ENCODE measurements around the gene EEF1A2.

The EEF1A2 gene

GRCh38 chr20:63452341-63452740, 46.5 kb downstream of the EEF1A2 start:
- DNase-seq (ENCODE audit: low spot score) = no peak

- no peak for DNase-seq (ENCODE audit: low spot score)
Measured at GRCh38 chr20:63451821-63452220, 47.1 kb downstream of the EEF1A2 start.

- no peak for DNase-seq (ENCODE audit: low spot score)
Measured at GRCh38 chr20:63449796-63450730, 48.8 kb downstream of the EEF1A2 start.

DNA sequence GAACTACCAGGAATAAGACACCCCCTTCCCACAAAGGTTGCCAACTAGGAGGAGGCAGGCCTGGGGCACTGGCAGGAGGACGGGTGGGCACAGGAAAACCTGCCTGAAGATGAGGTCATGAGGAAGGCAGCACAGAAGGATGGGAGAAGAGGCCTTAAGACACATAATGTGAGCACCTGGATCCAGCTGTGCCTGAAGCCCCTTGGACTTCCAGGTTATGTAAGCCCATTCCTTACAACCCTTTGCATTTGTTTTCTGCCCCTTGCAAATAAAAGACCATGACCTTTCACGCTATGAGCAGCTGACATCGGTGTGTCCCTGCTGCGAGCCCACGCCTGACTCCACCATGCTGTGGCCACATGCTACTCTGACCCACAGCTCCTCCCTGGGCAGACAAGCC, 49.9 kb downstream of the EEF1A2 start:
- no peak for DNase-seq (ENCODE audit: low spot score)

GRCh38 chr20:63448031-63448430, 50.9 kb downstream of the EEF1A2 start:
- no peak for DNase-seq (ENCODE audit: low spot score)

DNA sequence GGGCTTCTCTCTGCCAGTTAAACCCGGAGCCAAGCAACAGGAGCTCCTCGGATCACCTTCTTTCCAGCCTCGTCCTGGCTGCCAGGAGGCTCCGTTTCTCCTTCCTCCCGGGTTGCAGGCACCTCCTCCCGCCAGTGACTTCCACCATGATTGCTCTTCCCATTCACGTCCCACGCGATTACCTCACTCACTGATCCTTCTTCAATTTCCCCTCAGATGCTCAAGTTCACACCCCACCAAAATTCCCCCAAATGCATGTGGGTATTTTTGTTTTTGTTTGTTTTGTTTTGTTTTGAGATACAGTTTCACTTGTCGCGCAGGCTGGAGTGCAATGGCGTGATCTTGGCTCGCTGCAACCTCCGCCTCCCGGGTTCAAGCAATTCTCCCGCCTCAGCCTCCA, 51.6 kb downstream of the EEF1A2 start:
- DNase-seq (ENCODE audit: low spot score) = no peak

DNA sequence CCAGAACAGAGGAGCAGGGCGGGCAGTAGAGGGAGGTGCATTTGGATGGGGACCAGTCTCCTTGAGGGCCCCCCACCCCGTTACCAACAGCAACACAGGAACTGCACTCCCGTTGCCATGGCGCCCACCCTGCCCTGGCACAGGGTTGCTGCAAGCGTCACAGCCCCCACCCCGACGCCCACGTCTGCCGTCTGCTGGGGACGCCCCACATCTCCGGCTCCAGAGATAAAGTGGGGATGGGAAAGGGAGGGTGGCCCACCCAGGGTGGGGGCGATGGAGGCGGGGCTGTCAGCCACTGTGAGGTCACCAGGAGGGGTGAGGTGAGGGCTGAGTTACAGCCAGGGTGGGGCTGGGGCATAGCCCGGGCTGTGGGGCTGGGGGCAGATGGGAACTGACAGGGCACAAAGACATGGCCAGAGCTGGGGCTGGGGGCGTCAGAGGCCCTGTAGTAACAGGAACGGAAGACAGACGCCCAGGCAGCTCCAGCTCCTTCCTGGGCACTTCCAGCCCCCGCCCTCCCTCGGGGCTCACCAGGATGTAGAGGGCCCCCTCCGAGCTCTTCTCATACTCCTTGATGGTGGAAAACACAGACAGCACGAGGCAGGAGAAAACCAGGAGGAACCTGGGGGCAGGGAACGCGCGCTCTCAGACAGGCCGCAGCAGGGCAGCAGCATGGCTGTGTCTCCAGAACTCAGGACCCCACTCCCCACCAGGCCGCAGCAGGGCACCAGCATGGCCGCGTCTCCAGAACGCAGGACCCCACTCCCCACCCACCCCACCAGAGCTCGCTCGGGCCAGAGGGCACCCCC, 52.5 kb downstream of the EEF1A2 start:
- peak; percentile 83 for DNase-seq (ENCODE audit: low spot score)

DNA sequence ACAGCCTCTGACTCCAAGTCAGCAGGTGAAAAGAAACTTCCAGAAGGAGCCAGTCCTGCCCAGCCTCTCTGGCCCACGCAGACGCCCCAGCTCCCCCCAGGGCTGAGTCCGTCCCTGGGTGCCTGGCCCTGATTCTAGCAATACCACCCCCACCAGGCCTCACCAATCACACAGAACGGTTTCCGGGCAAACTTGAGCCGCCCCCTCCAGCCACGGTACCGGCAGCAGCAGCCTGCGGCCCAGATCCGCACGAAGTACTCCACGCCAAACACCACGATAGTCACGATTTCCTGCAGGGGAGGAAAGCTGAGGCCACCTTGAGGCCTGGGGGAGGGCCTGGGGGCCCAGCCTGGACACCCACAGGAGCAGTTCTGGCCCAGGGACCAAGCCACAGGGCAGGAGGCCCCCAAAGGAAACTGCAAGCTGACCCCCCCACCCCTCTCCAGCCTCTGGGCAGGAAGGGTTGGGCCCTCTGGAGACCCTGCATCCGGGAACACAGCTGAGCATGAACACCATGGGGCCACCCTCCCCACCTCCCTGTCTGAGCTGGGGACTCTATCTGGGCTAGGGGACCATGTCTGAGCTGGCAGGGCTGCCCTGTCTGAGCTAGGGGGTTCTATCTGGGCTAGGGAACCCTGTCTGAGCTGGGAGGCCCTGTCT, 53.7 kb downstream of the EEF1A2 start:
- no peak for DNase-seq (ENCODE audit: low spot score)

DNA sequence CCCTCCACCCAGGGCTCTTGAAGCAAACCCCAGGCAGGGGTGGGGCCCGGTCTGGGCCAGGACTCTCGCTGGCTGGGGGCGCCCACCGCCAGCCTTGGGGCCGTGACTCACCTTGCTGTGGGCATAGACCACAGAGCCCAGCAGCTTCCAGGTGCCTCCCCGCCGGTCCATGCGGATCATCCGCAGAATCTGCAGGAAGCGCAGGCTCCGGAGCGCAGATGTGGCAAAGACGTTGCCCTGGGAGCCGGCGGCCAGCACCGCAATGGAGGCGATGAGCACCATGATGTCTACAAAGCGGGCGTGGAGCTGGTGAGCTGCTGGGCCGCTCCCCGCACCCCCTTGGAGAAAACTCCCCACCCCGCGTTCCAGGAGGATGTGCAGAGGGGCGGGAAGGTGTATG, 54.3 kb downstream of the EEF1A2 start:
- no peak for DNase-seq (ENCODE audit: low spot score)

GRCh38 chr20:63443606-63444395, 55.1 kb downstream of the EEF1A2 start:
- no peak for DNase-seq (ENCODE audit: low spot score)

- DNase-seq (ENCODE audit: low spot score) = peak; percentile 60
Measured at GRCh38 chr20:63442100-63442493, 56.8 kb downstream of the EEF1A2 start.

GRCh38 chr20:63441136-63442099, 57.5 kb downstream of the EEF1A2 start:
- DNase-seq (ENCODE audit: low spot score) = no peak

DNA sequence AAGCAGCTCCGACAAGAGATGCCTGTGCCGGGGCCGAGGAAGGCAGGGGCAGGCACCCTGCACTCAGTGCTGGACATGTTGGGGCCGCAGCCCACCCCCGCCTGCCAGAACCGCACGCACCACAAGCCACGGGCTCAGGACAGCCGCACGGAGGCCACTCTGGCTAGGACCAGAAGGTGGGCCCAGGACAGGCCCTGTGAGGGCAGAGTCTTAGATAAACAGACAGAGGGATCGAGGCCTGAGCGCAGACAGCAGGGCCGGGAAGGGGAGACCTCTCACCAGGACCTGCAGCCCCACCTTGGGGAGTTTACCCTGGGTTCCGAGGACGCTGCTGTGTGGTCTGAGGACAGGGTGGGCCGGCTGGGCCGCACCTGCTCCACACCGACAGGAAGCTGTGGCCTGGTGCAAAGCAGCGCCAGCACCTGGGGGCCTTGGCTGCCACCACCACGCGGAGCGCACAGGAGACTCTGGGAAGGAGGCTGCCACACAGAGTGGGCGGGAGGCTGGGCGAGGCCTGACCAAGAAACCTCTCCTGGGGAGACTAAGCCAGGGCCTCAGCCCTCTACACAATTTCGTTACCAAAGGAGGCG, 58.4 kb downstream of the EEF1A2 start:
- no peak for DNase-seq (ENCODE audit: low spot score)

GRCh38 chr20:63439866-63440265, 59.0 kb downstream of the EEF1A2 start:
- no peak for DNase-seq (ENCODE audit: low spot score)

- DNase-seq (ENCODE audit: low spot score) = no peak
Measured at GRCh38 chr20:63438121-63438520, 60.8 kb downstream of the EEF1A2 start.

All from Ammon's horn (tissue), 1 donor.